Activated T-cell treated with anti-CD3 and anti-CD28 coated beads for 1 hour (primary cell): ENCODE data around the gene CELF5.
"Not testable (repeated sequence)": the region's sequence is repeated elsewhere in the genome, so short reads cannot be mapped to it uniquely, and the experiment has no call there.

Experiments
- DNase-seq: peaks from one replicate; pipeline ENCODE4 v3.0.0-alpha.2; 2020; ENCODE audit warnings: low read depth

CELF5 gene

GRCh38 chr19:3292958-3293529, 68.6 kb downstream of the CELF5 start:
- no peak for DNase-seq

DNA sequence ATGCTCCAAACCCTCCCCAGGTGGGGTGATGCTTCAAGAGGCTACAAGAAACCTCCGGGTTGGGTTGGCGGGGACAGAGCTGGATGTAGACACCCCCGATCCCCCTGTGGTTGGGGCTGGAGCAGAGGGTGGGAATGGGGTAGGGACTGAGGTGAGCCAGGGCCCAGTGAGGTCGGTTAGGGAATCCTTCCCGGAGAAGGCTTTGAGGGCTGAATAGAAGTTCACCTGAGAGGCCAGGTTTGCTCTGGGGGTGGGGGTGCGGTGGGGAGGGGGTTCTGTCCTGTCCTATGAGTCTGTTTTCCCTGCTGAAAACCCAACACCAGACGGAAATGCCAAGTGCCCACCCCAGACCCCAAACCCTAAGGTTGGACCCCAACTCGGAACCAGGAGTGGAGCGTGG, 69.1 kb downstream of the CELF5 start:
- DNase-seq = no peak

GRCh38 chr19:3294080-3294850, 69.8 kb downstream of the CELF5 start:
- no peak for DNase-seq

- DNase-seq = no peak
These were observed 71.1 kb downstream of the CELF5 start for GRCh38 chr19:3295581-3295980.

GRCh38 chr19:3296034-3296433, 71.6 kb downstream of the CELF5 start:
- DNase-seq = no peak

DNA sequence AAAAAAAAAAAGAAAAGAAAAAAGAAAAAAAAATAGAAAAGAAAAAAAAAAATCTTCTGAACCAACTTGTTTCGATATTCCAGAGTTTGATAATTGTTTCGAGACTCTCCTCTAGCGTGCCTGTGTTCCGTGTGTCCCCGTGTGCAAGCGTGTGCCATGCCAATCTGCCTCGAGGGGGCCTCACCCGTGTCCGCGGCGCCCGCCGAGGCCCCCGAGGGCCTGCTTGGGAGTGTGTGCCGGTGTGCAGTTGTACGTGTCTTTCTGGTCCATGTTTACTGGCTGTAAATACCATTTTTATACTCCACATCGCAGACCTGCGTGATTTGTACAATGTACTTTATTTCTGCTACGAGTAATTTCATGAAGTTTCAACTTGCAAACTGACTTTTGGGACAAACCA, 72.0 kb downstream of the CELF5 start:
- no peak for DNase-seq

DNA sequence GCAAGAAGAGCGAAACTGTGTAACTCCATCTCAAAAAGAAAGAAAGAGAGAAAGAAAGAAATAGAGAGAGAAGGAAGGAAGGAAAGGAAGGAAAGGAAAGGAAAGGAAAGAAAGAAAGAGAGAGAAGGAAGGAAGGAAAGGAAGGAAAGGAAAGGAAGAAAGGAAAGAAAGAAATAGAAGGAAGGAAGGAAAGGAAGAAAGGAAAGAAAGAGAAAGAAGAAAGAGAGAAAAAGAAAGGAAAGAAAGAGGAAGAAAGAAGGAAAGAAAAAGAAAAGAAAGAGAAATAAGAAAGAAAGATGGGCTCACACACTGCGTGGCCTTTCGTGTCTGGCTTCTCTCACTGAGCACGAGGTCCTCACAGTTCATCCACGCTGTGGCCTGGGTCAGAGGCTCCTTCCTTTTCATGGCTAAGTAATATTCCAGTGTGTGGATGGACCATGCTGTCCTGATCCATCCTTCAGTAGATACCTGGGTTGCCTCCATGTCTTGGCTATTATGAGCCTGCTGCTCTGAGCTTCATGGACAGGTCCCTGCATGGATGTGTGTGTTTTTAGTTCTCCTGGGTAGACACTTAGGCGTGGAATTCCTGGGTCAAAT, 74.5 kb downstream of the CELF5 start:
- no peak for DNase-seq

DNA sequence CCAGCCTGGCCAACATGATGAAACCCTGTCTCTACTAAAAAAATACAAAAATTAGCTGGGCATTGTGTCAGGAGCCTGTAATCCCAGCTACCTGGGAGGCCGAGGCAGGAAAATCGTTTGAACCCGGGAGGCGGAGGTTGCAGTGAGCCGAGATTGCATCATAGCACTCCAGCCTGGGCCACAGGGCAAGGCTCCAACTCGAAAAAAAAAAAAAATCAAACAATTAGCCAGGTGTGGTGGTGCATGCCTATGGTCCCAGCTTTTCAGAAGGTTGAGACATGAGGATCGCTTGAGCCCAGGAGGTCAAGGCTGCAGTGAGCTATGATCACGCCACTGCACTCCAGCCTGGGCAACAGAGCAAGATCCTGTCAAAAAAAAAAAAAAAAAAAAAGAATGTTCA, 76.1 kb downstream of the CELF5 start:
- not testable (repeated sequence) for DNase-seq

DNA sequence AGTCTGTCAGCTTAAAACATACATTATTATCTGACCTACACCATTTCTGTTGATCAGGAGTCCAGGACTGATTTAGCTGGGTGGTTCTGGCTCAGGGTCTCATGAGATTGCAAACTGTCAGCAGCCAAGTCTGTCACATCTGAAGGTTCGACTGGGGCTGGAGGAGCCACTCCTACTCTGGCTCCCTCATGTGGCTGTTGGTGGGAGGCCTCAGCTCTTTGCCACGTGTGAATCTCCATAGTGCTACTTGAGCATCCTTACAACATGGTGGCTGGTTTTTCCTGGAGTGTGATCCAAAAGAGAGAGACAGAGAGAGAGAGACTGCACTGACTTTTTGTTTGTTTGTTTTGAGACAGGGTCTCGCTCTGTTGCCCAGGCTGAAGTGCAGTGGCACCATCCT, 78.3 kb downstream of the CELF5 start:
- DNase-seq = no peak

- DNase-seq = peak; percentile 78
These were observed 80.5 kb downstream of the CELF5 start for GRCh38 chr19:3304871-3305423.

- DNase-seq = no peak
These were observed 85.3 kb downstream of the CELF5 start for GRCh38 chr19:3309724-3310123.

DNA sequence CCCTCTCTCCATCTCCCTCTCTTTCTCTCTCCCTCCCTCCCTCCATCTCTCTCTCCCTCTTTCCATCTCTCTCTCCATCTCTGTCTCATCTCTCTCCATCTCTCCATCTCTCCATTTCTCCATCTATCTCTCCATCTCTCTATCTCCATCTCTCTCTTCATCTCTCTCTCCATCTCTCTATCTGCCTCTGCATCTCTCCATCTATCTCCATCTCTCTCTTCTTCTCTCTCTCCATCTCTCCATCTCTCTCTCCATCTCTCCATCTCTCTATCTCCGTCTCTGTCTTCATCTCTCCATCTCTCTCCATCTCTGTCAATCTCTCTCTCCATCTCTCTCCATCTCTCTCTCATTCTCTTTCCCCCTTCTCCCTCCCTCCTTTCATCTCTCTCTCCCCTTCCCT, 85.8 kb downstream of the CELF5 start:
- no peak for DNase-seq

- DNase-seq = no peak
These were observed 86.2 kb downstream of the CELF5 start for GRCh38 chr19:3310711-3311110.

- DNase-seq = no peak
These were observed 88.7 kb downstream of the CELF5 start for GRCh38 chr19:3313199-3313575.

- no peak for DNase-seq
These were observed 90.7 kb downstream of the CELF5 start for GRCh38 chr19:3314962-3315675.

GRCh38 chr19:3315676-3315973, 91.2 kb downstream of the CELF5 start:
- DNase-seq = no peak

- DNase-seq = no peak
These were observed 91.7 kb downstream of the CELF5 start for GRCh38 chr19:3316132-3316648.

DNA sequence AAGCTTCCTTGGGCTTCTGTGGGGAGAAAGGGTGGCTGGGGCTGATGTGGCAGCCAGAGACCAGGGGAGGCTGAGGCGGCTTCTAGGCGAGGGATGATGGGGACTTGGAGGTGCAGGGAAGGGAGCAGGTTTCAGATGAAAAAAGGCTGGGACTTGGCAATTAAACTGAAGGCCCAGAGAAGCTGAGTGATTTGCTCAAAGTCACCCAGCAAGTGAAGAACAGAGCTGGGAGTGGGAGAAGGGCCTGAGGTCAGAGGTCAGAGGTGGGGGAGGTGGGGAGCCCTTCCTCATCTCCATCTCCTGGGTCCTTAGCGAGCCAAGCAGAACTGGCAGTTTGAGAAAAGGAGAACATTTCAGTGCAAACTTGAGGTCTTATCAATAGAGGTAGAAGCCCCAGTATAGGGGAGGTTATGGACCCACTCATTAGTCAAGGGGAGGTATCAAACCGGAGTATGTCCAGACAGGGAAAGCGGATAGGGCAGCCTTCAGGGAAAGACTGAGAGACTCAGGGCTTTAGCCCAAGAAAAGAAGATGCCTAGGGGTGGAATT, 92.3 kb downstream of the CELF5 start:
- DNase-seq = no peak

- no peak for DNase-seq
These were observed 95.3 kb downstream of the CELF5 start for GRCh38 chr19:3319643-3320353.

DNA sequence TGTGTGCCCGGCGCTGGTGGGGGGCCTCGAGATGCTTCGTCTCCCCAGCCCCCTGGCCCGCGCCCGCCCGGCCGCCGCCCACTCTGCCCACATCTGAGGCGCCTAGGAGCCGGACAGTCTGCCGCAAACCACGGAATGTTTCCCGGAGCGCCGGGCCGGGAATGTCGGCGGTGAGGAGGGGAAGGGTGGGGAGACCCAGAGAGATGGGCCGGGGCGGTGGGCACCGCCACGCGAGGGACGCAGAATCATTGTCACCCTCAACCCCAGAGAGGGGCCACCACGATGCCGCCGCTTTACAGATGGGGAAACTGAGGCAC, 95.9 kb downstream of the CELF5 start:
- no peak for DNase-seq

- no peak for DNase-seq
These were observed 96.4 kb downstream of the CELF5 start for GRCh38 chr19:3320853-3321252.

GRCh38 chr19:3321696-3322095, 97.2 kb downstream of the CELF5 start:
- no peak for DNase-seq
